ENCODE measurements around the gene MPZL3.

Gene MPZL3

GRCh38 chr11:118214210-118214914, 37.8 kb downstream of the MPZL3 start:
- no peaks in the 10 kb centered on the region for H3K9me3 Mint-ChIP-seq
- H3K27ac Mint-ChIP-seq: peak overlapping the region; percentile 99
- no peaks in the 10 kb centered on the region for H3K27me3 Mint-ChIP-seq
- H3K4me1 Mint-ChIP-seq: peaks cover 81% of the 10 kb centered on the region
- H3K4me3 Mint-ChIP-seq: peak overlapping the region; percentile 86
- peaks cover 41% of the 10 kb centered on the region for H3K36me3 Mint-ChIP-seq

GRCh38 chr11:118213781-118214180, 38.4 kb downstream of the MPZL3 start:
- Mint-ChIP-seq H3K9me3 (no peaks in the 10 kb centered on the region), H3K4me1 (peaks cover 81% of the 10 kb centered on the region), H3K36me3 (peaks cover 43% of the 10 kb centered on the region), H3K4me3 (peak overlapping the region; percentile 86), H3K27me3 (no peaks in the 10 kb centered on the region), H3K27ac (peak overlapping the region; percentile 85)

GRCh38 chr11:118213201-118213600, 39.0 kb downstream of the MPZL3 start:
- peak overlapping the region; percentile 86 for H3K4me3 Mint-ChIP-seq
- H3K27me3 Mint-ChIP-seq: no peaks in the 10 kb centered on the region
- H3K27ac Mint-ChIP-seq: peak overlapping the region; percentile 85
- H3K4me1 Mint-ChIP-seq: peaks cover 77% of the 10 kb centered on the region
- no peaks in the 10 kb centered on the region for H3K9me3 Mint-ChIP-seq
- H3K36me3 Mint-ChIP-seq: peaks cover 42% of the 10 kb centered on the region

GRCh38 chr11:118212781-118213191, 39.4 kb downstream of the MPZL3 start:
- Mint-ChIP-seq H3K36me3 (peaks cover 46% of the 10 kb centered on the region), H3K27ac (peak overlapping the region; percentile 94), H3K4me1 (peaks cover 77% of the 10 kb centered on the region), H3K27me3 (no peaks in the 10 kb centered on the region), H3K4me3 (peak overlapping the region; percentile 86), H3K9me3 (no peaks in the 10 kb centered on the region)

GRCh38 chr11:118212131-118212725, 39.9 kb downstream of the MPZL3 start:
- no peaks in the 10 kb centered on the region for H3K27me3 Mint-ChIP-seq
- peak overlapping the region; percentile 86 for H3K4me3 Mint-ChIP-seq
- H3K4me1 Mint-ChIP-seq: peaks cover 74% of the 10 kb centered on the region
- H3K9me3 Mint-ChIP-seq: no peaks in the 10 kb centered on the region
- peak overlapping the region; percentile 94 for H3K27ac Mint-ChIP-seq
- H3K36me3 Mint-ChIP-seq: peaks cover 48% of the 10 kb centered on the region

GRCh38 chr11:118211006-118211405, 41.2 kb downstream of the MPZL3 start:
- no peaks in the 10 kb centered on the region for H3K27me3 Mint-ChIP-seq
- H3K9me3 Mint-ChIP-seq: no peaks in the 10 kb centered on the region
- H3K27ac Mint-ChIP-seq: no peak overlapping the region
- H3K4me1 Mint-ChIP-seq: peaks cover 63% of the 10 kb centered on the region
- H3K4me3 Mint-ChIP-seq: peak overlapping the region; percentile 44
- H3K36me3 Mint-ChIP-seq: peaks cover 57% of the 10 kb centered on the region

GRCh38 chr11:118210323-118210722, 41.8 kb downstream of the MPZL3 start:
- Mint-ChIP-seq H3K27me3 (no peaks in the 10 kb centered on the region), H3K4me1 (peaks cover 57% of the 10 kb centered on the region), H3K4me3 (no peak overlapping the region), H3K27ac (peak overlapping the region; percentile 46), H3K9me3 (no peaks in the 10 kb centered on the region), H3K36me3 (peaks cover 64% of the 10 kb centered on the region)

GRCh38 chr11:118209033-118209432, 43.1 kb downstream of the MPZL3 start:
- H3K4me3 Mint-ChIP-seq: peak overlapping the region; percentile 39
- H3K36me3 Mint-ChIP-seq: peaks cover 62% of the 10 kb centered on the region
- no peaks in the 10 kb centered on the region for H3K27me3 Mint-ChIP-seq
- H3K27ac Mint-ChIP-seq: no peak overlapping the region
- H3K9me3 Mint-ChIP-seq: no peaks in the 10 kb centered on the region
- peaks cover 44% of the 10 kb centered on the region for H3K4me1 Mint-ChIP-seq

GRCh38 chr11:118207079-118207478, 45.1 kb downstream of the MPZL3 start:
- no peaks in the 10 kb centered on the region for H3K27me3 Mint-ChIP-seq
- H3K4me3 Mint-ChIP-seq: peak overlapping the region; percentile 70
- H3K9me3 Mint-ChIP-seq: no peaks in the 10 kb centered on the region
- H3K4me1 Mint-ChIP-seq: peaks cover 24% of the 10 kb centered on the region
- H3K27ac Mint-ChIP-seq: peak overlapping the region; percentile 97
- H3K36me3 Mint-ChIP-seq: peaks cover 47% of the 10 kb centered on the region

GRCh38 chr11:118206391-118207031, 45.7 kb downstream of the MPZL3 start:
- Mint-ChIP-seq H3K36me3 (peaks cover 42% of the 10 kb centered on the region), H3K9me3 (no peaks in the 10 kb centered on the region), H3K4me3 (peak overlapping the region; percentile 70), H3K27ac (peak overlapping the region; percentile 97), H3K4me1 (peaks cover 19% of the 10 kb centered on the region), H3K27me3 (no peaks in the 10 kb centered on the region)

- H3K9me3 Mint-ChIP-seq: no peaks in the 10 kb centered on the region
- peak overlapping the region; percentile 97 for H3K27ac Mint-ChIP-seq
- H3K4me3 Mint-ChIP-seq: peak overlapping the region; percentile 70
- H3K27me3 Mint-ChIP-seq: no peaks in the 10 kb centered on the region
- peaks cover 19% of the 10 kb centered on the region for H3K4me1 Mint-ChIP-seq
- peaks cover 40% of the 10 kb centered on the region for H3K36me3 Mint-ChIP-seq
Observed at GRCh38 chr11:118205606-118206378, 46.4 kb downstream of the MPZL3 start.

- Mint-ChIP-seq H3K4me1 (peaks cover 14% of the 10 kb centered on the region), H3K27ac (no peak overlapping the region), H3K4me3 (no peak overlapping the region), H3K9me3 (no peaks in the 10 kb centered on the region), H3K36me3 (peaks cover 26% of the 10 kb centered on the region), H3K27me3 (no peaks in the 10 kb centered on the region)
Observed at GRCh38 chr11:118202599-118203422, 49.4 kb downstream of the MPZL3 start.

- Mint-ChIP-seq H3K4me1 (peaks cover 11% of the 10 kb centered on the region), H3K27ac (no peak overlapping the region), H3K36me3 (peaks cover 23% of the 10 kb centered on the region), H3K9me3 (no peaks in the 10 kb centered on the region), H3K4me3 (no peak overlapping the region), H3K27me3 (no peaks in the 10 kb centered on the region)
Observed at GRCh38 chr11:118201966-118202365, 50.2 kb downstream of the MPZL3 start.

GRCh38 chr11:118200901-118201680, 51.1 kb downstream of the MPZL3 start:
- no peak overlapping the region for H3K27ac Mint-ChIP-seq
- no peak overlapping the region for H3K4me3 Mint-ChIP-seq
- H3K4me1 Mint-ChIP-seq: peaks cover 11% of the 10 kb centered on the region
- H3K27me3 Mint-ChIP-seq: no peaks in the 10 kb centered on the region
- no peaks in the 10 kb centered on the region for H3K9me3 Mint-ChIP-seq
- H3K36me3 Mint-ChIP-seq: peaks cover 17% of the 10 kb centered on the region

Data from activated naive CD4-positive, alpha-beta T cell treated with anti-CD3 and anti-CD28 coated beads, Interleukin-2, amount 50 U/mL, for 24 hours (primary cell).